ENCODE measurements around the gene SSH2. TPM values are rescaled to one million over a fixed set of nuclear protein-coding genes. Genes with fewer than 3 reads are reported as not detected.

SSH2 gene
- total RNA-seq, 1 donor from 2014 or later, result 12.2 TPM

DNA sequence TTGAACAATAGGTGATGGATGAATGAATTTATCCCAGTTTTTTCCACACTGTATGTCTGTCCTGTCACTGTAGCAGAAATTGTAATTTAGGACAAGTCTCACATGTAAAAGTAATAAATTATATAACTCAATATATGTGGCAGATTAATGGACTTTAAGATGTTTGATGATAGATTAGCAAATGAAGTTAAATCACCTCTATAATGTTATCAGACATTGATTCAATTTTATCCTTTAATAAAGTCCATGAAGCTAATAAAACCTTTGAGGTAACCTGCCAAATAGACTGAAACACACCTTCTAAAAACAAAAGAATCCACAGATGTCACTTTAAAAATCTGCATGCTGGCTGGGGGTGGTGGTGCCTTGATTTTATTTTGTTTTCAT lies 224.0 kb downstream of the SSH2 start:
- Mint-ChIP-seq H3K27ac (no peak overlapping the region), H3K4me1 (no peaks in the 10 kb centered on the region), H3K4me3 (no peak overlapping the region), H3K9me3 (no peaks in the 10 kb centered on the region), H3K36me3 (peaks cover 5% of the 10 kb centered on the region), H3K27me3 (ENCODE audit: insufficient read depth, low read depth) (no peaks in the 10 kb centered on the region)
- H3K4me2 ChIP-seq, result no peak overlapping the region
- H3K4me1 ChIP-seq, result no peaks in the 10 kb centered on the region
- H3K9me3 ChIP-seq (ENCODE audit: low read depth), result no peaks in the 10 kb centered on the region
- H3K27me3 ChIP-seq, result no peaks in the 10 kb centered on the region
- no peak for TF ChIP-seq EZH2 (IDR thresholded peaks at IDR 0.05)
- TF ChIP-seq, protein P1, sequence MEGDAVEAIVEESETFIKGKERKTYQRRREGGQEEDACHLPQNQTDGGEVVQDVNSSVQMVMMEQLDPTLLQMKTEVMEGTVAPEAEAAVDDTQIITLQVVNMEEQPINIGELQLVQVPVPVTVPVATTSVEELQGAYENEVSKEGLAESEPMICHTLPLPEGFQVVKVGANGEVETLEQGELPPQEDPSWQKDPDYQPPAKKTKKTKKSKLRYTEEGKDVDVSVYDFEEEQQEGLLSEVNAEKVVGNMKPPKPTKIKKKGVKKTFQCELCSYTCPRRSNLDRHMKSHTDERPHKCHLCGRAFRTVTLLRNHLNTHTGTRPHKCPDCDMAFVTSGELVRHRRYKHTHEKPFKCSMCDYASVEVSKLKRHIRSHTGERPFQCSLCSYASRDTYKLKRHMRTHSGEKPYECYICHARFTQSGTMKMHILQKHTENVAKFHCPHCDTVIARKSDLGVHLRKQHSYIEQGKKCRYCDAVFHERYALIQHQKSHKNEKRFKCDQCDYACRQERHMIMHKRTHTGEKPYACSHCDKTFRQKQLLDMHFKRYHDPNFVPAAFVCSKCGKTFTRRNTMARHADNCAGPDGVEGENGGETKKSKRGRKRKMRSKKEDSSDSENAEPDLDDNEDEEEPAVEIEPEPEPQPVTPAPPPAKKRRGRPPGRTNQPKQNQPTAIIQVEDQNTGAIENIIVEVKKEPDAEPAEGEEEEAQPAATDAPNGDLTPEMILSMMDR (IDR thresholded peaks at IDR 0.05), result no peak
- TF ChIP-seq EZH2phosphoT487 (IDR thresholded peaks at IDR 0.05), result no peak
- DNase-seq (ENCODE audit: low spot score), result no peak
- H3K4me3 ChIP-seq, result no peak overlapping the region
- H3K36me3 ChIP-seq, result no peaks in the 10 kb centered on the region
- no peak overlapping the region for H2AFZ ChIP-seq (replicated peaks)
- no peaks in the 10 kb centered on the region for H4K20me1 ChIP-seq (ENCODE audit: low read depth)
- no peak overlapping the region for H3K9ac ChIP-seq
- no peaks in the 10 kb centered on the region for H3K79me2 ChIP-seq (ENCODE audit: low read depth)
- no peak overlapping the region for H3K27ac ChIP-seq
- no peaks in the 10 kb centered on the region for H3F3A ChIP-seq (ENCODE audit: low read depth)

DNA sequence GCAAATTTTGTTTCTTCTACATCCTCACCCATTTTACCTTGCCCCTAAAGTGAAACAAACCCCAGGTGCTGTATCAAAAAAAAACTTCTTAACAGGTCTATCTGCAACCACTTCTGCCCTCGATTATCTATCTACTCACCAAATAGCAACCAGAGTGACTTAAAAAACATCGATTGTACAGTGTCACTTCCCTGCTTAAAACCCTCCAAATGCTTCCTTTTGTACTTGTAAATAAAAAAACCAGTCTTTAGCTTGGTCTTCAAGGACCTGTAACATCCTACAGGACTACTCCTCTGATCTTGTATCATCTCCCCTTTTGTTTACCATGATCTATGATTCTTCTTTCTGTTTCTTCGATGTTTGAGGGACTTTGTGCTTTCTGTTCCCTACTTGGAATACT lies 224.6 kb downstream of the SSH2 start:
- peaks cover 7% of the 10 kb centered on the region for H3K36me3 Mint-ChIP-seq
- no peak overlapping the region for H3K4me3 ChIP-seq
- no peaks in the 10 kb centered on the region for H3K36me3 ChIP-seq
- no peak overlapping the region for H3K4me3 Mint-ChIP-seq
- H3K27me3 ChIP-seq, result no peaks in the 10 kb centered on the region
- no peak overlapping the region for H3K27ac Mint-ChIP-seq
- no peaks in the 10 kb centered on the region for H3K4me1 Mint-ChIP-seq
- no peak overlapping the region for H3K9ac ChIP-seq
- H3K4me1 ChIP-seq, result no peaks in the 10 kb centered on the region
- H3K4me2 ChIP-seq, result no peak overlapping the region
- H3K79me2 ChIP-seq (ENCODE audit: low read depth), result no peaks in the 10 kb centered on the region
- no peaks in the 10 kb centered on the region for H3K9me3 ChIP-seq (ENCODE audit: low read depth)
- H3K9me3 Mint-ChIP-seq, result no peaks in the 10 kb centered on the region
- H3K27ac ChIP-seq, result no peak overlapping the region
- no peaks in the 10 kb centered on the region for H3F3A ChIP-seq (ENCODE audit: low read depth)
- TF ChIP-seq EZH2phosphoT487 (IDR thresholded peaks at IDR 0.05) (no peak), EZH2 (IDR thresholded peaks at IDR 0.05) (no peak)
- TF ChIP-seq, protein P1 (IDR thresholded peaks at IDR 0.05), result no peak
- no peaks in the 10 kb centered on the region for H3K27me3 Mint-ChIP-seq (ENCODE audit: insufficient read depth, low read depth)
- no peak for DNase-seq (ENCODE audit: low spot score)
- H4K20me1 ChIP-seq (ENCODE audit: low read depth), result no peaks in the 10 kb centered on the region
- no peak overlapping the region for H2AFZ ChIP-seq (replicated peaks)

- no peaks in the 10 kb centered on the region for H3F3A ChIP-seq (ENCODE audit: low read depth)
- no peaks in the 10 kb centered on the region for H3K4me1 ChIP-seq
- no peak for DNase-seq (ENCODE audit: low spot score)
- H3K27me3 Mint-ChIP-seq (ENCODE audit: insufficient read depth, low read depth), result peaks cover 2% of the 10 kb centered on the region
- no peak overlapping the region for H3K4me2 ChIP-seq
- H3K4me1 Mint-ChIP-seq, result peaks cover 3% of the 10 kb centered on the region
- no peaks in the 10 kb centered on the region for H3K36me3 ChIP-seq
- no peaks in the 10 kb centered on the region for H4K20me1 ChIP-seq (ENCODE audit: low read depth)
- no peak overlapping the region for H2AFZ ChIP-seq (replicated peaks)
- TF ChIP-seq EZH2phosphoT487 (IDR thresholded peaks at IDR 0.05), result no peak
- TF ChIP-seq EZH2 (IDR thresholded peaks at IDR 0.05), result no peak
- TF ChIP-seq, protein P1 (IDR thresholded peaks at IDR 0.05), result no peak
- no peak overlapping the region for H3K27ac ChIP-seq
- no peak overlapping the region for H3K4me3 Mint-ChIP-seq
- H3K9me3 ChIP-seq (ENCODE audit: low read depth), result no peaks in the 10 kb centered on the region
- peak overlapping the region; percentile 32 for H3K27ac Mint-ChIP-seq
- H3K36me3 Mint-ChIP-seq, result peaks cover 8% of the 10 kb centered on the region
- no peak overlapping the region for H3K4me3 ChIP-seq
- no peaks in the 10 kb centered on the region for H3K9me3 Mint-ChIP-seq
- no peaks in the 10 kb centered on the region for H3K79me2 ChIP-seq (ENCODE audit: low read depth)
- H3K27me3 ChIP-seq, result no peaks in the 10 kb centered on the region
- H3K9ac ChIP-seq, result no peak overlapping the region
Observed at GRCh38 chr17:29699283-29699682, 230.7 kb downstream of the SSH2 start.

All from neural progenitor cell (in vitro differentiated cells).